Measurements from ENCODE around the gene TRAP1.
A peak's percentile ranks its signal among the peaks of the same experiment; 100 is the strongest.

The TRAP1 gene

DNA sequence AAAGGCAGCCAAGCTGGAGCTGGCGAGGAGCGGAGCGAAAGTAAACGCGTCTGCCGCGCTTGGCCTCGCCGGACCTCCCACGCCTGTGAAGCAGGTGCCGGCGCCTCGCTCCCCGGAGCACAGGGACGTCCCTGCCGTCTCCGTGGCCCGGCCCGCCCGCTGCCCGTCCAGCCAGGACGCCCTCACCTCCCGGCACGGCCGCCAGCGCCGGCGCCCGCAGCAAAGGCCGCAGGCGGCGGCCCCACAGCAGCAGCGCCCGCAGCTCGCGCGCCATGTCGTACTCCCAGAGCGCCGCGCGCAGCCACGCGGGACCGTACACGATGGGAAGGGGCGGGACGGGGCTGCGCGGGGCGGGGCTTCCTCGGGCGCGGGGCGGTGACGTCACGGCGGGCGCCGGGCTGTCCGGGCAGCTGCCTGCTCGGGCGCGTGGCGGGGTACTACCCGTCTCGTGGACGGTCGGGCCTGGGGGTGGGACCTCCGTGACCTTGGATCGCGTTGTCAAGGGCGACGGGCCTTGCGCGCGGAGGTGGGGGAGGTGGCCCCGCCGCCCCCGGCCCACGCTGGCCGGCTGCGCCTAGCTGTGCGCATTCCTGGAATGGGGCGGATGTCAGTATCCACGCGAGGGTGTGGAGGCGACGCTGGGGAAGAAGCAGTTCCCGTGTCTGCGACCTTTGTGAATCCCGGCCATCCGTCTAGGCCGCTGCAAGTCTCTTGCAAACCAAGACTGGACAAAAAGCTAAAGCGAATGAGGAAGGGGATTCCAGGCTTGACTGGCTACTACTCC is at the start of gene TRAP1:
TSS of gene TRAP1 (minus strand) at position 290 of the 784 bp plus-strand sequence. CDS start at position 274, 16 bp downstream.
- DNase-seq = peak; percentile 84

DNA sequence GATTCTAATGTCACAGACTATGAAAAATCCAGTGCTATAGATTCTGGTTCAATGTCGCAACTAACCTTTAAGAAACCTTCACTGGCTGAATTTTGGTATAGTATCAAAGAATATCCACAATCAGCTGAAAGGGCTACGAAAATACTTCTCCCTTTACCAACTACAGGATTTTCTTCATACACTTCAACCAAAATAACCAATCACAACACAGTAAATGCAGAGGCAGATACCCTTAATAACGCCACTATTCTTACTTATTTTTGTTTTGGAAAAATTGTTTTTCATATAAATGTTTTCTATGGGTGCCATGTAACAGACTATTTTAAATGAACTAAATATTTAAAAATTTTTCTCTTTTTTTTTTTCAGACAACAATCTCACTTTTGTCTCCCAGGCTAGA is 48.9 kb upstream of the TRAP1 start:
- no peak for DNase-seq

DNA sequence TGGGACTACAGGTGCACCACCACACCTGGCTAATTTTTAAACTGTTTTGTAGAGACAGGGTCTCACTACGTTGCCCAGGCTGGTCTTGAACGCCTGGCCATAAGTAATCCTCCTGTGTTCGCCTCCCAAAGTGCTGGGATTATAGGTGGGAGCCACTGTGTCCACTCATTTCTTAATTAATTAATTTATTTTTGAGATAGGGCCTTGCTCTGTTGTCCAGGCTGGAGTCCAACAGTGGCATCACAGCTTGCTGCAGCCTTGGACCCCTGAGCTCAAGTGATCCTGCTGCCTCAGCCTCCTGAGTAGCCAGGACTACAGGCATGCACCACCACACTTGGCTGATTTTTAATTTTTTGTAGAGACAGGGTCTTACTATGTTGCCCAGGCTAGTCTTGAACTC is 47.1 kb upstream of the TRAP1 start:
- no peak for DNase-seq

DNA sequence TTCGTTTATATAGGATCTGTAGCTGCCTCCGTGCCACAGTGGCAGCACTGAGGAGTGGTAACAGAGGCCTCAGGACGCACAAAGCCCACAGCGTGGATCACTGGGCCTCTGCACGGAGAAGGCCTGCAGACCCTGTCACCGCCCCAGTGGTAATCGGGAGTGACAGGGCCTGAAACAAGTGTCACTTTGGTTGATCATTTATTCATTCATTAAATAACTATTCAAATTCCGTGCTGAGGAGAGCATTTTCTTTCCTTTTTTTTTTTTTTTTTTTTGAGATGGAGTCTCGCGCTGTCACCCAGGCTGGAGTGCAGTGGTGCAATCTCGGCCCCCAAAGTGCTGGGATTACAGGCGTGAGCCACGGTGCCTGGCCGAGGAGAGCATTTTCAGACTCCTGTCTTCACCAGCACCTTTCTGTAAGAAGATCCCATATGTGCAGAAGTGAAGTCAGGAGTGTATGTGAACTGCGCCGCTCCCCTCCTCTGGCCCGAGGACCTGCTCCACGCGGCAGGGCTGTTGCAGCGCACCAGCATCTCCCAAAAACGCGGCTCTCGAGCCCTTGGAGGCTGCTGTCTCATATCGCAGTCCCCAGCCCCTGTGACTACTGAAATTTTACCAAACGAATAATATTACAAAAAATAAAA is 44.9 kb upstream of the TRAP1 start:
- no peak for DNase-seq

DNA sequence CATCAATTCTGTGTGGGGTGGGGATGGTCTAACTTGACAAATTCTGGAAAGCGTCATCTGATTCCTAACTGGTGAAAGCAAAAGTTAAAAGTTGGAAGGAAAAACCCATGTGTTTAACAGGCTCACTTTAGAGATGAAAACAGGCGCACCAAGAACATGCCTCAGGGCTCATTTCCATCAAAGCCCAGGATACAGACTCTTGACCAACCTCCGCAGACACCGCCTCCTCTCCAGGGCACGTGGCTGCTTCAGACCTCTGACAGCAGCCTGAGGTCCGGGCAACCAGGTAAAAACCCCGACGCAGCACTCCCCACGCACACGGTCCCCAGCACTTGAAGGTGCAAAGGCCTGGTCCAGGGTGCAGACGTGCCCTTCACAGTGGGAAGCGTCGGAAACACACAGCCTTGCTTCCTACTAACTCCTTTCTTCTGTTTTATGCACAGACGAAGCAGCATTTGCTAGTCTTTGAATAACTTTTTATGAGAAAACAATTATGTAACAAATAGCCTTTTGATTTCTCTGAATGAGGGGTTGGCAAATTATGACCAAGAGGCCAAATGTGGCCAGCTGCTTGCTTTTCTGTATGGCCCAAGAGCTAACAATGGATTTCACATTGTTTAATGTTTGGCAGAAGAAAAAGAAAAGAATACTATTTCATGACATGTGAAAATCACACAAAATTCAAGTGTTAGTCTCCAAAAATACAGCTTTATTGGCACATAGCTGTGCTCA is 44.2 kb upstream of the TRAP1 start:
- no peak for DNase-seq

DNA sequence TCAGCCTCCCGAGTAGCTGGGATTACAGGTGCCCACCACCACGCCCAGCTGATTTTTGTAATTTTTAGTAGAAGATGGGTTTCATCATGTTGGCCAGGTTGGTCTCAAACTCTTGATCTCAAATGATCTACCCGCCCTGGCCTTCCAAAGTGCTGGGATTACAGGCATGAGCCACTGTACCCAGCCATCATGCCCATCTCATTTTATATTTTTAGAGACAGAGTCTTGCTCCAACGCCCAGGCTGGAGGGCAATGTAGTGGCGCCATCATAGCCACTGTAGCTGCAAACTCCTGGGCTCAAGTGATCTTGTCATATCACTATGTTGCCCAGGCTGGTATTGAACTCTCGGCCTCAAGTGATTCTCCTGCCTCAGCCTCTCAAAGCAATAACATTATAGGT is 43.2 kb upstream of the TRAP1 start:
- no peak for DNase-seq

DNA sequence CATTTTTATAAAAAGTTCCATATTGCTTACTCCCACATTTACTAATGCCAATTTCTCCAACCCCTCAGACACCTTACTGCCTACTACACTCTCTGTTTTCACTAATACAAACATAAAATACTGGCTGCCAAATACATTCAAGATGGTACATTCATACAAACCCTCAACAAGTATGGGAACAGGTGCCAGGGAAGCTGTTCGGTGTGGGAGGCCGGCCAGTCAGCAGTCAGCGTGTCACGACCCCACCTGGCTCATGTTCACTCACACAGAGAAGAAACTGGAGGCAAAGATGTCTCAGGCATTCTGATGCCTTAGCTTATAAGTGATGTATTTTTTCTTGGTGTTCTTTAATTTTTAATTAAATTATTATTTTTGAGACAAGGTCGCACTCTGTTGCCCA is 42.4 kb upstream of the TRAP1 start:
- DNase-seq = no peak

DNA sequence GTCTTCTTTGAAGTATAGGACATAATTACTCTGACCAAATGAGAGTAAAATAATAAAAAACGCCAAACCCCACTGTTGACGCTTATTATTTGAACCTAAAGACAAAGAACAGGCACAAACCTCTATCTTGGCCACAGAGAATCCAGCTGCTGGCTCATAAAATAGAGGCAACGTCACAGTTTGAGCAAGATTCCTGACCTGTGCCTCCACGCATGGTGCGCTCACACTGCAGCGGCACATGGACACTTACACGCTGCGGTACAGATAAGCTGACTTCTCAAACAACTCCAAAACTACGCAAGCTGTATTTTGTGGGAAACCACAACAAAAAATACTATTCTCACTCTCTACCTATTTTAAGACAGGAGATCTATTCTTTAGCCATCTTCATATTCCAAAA is 38.8 kb upstream of the TRAP1 start:
- no peak for DNase-seq

DNA sequence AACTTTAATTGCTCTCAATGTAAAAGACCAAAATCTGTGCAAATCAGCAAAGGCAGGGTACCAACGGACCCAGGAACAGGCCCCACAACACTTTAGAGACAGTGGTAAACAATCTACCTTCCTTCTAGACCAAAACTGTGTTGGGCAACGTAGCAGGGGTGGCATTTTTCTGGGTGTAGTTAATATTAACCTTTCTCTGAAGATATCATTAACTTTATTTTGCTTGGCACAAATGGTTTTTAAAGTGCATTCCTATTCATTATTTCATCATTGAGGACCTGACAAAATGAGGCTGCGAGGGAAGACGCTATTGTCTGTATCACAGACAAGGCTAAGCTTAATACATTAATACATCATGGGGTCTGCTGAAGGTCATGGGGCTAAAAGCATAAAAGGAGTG is 37.9 kb upstream of the TRAP1 start:
- DNase-seq = no peak

DNA sequence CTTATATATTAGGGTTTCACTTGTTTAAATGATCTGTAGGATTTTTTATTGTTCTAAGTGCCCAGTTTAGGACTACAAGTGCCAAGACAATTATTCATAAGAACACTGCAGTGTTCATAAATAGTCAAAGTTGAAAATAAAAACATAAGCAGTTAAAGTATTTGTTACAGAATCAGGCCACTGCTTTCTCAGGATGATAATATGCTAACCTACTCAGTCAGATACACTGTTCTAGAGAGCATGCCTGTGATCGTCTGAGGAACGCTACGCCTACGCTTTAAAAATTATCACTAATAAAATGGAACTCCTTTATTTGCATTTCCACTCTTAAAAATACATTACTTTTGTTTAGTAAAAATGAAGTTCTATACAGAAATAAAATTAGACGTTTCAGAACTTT is 37.4 kb upstream of the TRAP1 start:
- DNase-seq = no peak

DNA sequence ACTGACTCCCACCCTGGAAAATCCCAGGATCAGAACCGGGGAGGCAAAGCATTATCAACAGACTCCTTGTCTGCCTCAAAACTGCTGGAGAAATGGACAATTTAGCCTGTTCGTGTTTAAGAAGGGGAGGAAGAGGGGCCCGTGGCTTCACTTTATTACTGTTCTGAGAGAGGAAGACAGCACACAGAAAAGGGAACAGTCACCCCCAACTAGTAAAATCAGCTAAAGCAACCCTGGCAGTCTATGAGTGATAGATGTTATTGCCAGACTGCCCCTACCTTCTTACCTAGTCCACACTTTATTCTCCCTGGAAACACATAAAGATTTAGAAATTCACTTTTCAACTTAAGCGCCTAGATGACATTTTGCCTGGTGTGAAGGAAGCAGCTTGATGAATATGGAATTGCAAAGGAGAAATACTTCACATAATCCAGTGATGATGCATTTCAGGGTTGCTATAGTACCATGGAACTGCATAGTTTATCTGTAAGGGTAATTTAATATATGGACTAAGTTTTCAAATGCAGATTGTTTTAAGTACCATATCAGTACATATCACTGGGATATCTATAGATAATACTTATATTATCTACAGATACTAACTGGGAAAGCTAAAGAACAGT is 36.9 kb upstream of the TRAP1 start:
- DNase-seq = no peak

DNA sequence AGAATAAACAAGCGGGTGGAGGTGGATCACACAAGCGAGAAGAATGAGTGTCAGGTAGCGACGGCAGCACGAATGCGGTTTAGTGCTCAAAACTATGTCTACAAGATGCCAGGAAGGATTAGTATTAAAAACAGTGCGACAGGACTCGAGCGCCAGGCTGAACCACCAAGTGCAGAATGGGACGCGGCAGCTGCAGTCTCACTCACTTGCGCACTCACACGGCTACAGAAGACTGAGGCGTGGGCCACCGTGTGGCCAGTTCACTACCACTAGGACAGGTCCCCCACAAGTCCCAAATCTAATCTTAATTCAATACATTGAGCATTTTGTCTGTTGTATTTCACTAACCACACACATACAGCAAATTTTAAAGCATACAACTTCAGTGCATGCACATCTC is 35.7 kb upstream of the TRAP1 start:
- no peak for DNase-seq

DNA sequence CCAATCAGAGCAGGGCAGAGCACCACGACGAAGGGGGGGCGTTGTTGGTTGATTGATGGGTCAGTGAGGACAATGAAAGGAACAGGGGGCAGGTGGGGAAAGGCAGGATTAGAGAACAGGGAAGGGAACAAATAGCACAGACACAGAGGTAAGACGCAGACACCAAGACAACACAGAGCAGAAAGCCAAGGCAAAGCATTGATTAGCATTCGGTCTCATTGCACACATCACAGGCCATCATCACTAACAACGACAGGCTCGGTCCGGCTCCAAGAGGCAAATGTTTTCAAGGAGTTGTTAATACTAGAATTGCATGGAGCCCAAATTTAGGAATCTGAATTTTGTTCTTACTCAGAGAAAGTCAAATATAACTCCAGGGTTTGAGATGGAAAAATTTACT is 34.6 kb upstream of the TRAP1 start:
- no peak for DNase-seq

DNA sequence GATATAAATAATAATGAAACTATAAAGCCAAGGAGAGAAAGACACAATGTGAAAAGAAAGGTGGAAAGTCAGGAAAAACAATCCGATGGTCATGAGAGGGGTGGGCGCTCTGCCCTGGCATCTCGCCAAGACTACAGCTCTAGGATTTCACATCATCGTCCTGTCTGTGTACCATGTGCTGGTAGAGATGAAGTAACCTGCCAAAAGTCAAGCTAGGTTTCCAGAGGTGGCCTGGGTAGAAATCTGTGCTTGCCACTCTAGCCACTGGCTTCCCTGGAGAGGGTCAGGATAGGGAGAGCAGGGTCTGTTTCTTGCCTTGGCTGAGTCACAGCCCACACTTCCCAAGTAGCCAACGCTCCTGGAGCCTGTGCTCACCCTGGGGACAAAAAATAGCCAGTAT is 31.0 kb upstream of the TRAP1 start:
- DNase-seq = no peak

DNA sequence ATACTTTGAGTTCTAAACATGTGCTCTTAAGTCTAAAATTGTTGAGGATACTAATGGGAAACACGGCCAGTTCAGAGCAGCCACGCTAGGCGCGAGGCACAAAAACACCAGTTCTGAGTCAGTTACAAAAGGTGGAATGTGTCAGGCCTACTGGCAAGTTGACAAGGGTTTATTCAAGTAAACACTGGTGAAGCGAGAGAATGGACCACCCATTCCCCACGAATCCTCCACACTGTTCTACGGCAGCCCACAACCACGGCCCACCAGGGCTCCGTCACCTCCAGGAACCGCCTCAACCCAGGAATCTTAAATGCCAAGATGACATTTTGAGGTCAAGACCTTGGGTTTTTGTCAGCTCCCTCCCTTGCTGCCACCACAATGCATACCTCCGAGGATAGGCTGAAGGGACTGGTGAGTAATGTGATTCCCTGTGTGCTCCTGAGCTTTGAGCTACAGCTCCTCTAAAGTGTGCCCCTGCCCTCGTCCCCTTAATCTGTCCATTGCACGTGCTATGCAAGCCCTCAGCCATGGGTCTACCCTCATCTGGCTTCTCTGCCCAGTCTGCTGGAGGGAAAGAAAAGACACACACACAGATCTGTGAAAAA is 28.5 kb upstream of the TRAP1 start:
- DNase-seq = no peak

DNA sequence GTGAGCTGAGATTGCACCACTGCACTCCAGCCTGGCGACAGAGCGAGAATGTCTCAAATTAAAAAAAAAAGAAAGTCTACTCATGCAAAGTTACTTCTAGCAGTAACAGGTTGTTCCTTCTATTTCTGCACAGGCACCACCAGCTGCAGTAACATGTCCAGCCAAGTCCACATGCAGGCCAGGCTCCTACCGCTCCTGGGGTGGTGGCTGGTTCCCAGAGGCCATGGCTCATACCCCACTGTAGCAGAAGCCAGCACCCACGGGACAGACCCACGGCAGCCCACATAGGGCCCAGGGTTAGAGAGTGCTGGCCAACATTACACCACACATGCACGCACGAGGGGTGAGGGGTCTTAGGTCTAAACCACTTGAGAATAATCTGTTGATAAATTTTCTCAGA is 26.7 kb upstream of the TRAP1 start:
- DNase-seq = no peak

DNA sequence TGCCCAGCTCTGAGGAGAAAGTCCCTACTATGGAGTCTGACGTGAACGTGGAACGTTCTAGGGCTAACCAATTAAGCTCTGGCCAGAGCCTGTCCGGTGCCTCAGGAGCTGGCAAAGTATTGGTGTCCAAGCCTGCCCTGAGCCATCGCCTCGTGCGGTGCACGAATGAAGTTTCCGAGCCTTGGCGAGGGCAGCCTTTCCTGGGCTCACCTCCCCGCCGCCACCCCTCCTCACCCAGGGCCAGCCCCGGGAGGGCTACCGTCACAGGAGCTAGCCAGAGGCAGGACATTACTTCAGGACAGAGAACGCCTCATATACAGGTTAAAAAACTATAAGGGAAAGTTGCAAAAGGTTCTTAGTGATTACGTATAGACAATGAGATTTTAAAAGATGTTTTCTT is 23.6 kb upstream of the TRAP1 start:
- DNase-seq = no peak

DNA sequence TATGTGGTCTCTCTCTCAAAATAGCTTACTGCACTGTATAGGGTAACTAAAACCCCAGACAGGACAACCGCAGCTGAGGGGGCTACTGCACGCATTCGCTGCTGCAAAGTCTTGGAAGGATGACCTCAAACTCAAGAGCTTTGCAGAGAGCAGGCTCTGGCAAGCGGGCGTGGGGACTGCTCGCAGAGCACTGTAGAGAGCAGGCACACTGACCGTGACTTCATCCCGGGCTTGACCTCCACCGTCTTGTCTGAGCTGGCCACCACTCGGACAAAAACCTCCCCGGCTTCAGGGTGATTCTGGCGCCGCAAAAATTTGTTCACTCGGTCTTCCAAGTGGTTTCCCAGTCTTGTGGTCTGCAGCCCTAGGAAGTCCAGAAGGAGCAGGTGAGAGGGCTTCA is 22.9 kb upstream of the TRAP1 start:
- DNase-seq = no peak

DNA sequence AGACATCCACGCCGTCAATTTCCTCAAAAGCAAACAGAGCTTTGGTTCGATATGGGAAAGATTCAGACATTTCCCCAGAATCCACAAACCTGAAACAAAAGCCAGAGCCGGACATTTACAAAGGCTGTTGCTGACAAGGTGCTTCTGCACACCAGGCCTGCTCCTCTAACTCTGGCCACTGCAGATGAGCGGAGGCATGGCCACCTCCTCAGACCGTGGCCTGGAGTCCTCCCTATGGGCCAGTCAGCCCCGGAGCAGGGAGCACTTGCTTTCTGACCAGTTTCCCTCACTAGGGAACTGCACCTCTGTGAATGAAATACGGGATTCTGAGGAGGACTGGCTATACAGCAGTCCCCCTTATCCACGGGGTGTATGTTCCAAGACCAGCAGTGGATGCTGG is 22.3 kb upstream of the TRAP1 start:
- DNase-seq = no peak

DNA sequence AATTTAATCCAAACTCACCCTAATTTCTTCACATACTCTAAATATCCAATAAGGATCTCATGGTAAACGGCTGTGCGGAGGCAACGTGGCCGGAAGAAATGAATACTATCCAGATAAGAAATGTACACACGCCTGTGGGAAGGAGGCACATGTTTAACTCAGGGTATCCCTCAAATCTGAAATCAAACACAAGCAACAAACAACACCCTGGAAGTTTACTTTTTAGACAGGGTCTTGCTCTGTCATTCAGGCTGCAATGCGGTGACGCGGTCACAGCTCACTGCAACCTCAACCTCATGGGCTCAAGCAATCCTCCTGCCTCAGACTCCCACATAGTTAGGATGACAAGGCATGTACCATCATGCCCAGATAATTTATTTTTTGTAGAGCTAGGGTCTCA is 21.2 kb upstream of the TRAP1 start:
- DNase-seq = no peak

DNA sequence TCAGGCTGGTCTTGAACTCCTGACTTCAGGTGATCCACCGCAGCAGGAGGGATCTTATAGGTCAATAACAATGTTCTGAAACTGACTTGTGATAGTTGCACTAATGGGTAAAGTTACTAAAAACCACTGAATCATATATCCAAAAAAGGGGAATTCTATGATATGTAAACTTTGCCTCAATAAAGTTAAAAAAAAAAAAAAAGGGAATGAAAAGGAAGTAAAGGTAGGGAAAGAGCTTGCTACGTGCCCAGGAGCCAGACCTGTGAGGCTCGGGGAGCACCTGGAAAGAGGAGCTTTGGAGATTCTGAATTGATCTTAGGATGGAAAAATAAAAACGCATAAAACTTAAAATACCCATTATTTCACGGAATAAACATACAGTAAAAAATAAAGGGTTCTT is 20.8 kb upstream of the TRAP1 start:
- no peak for DNase-seq

DNA sequence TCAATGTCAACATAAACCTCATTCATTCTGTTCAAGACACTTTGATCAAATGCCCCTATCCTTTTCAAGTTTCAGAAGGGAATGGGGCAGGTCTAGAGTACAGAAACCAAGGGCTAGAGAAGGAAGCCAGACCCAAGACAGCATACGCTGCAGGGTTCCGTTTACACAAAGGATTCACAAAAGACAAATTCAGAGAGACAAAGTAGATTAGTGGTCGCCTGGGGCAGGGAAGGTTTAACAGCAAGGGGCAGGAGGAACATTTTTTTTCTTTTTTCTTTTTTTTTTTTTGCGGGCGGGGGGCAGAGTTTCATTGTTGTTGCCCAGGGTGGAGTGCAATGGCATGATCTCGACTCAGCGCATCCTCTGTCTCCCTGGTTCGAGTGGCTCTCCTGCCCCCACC is 19.9 kb upstream of the TRAP1 start:
- no peak for DNase-seq

DNA sequence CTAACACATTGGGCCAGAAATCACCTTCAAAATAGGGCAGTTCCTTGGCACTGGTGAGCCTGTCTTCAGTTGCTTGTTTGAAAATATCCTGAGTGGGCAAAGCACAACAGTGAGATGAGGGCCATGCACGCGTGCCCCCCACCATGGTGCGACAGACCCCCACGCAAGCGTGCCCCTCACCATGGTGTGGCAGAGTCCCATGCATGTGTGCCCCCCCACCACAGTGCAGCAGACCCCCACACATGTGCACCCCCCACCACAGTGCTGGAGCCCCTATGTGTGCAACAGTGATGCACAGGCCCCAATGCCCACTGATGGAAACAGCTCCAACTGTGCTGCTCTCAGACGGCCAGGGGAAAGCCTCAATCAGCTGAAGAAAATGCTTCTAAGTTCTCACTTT is 18.8 kb upstream of the TRAP1 start:
- DNase-seq = no peak

Measured in NCI-H146 (cell line).